ENCODE results near the gene SH3RF3.

The SH3RF3 gene

DNA sequence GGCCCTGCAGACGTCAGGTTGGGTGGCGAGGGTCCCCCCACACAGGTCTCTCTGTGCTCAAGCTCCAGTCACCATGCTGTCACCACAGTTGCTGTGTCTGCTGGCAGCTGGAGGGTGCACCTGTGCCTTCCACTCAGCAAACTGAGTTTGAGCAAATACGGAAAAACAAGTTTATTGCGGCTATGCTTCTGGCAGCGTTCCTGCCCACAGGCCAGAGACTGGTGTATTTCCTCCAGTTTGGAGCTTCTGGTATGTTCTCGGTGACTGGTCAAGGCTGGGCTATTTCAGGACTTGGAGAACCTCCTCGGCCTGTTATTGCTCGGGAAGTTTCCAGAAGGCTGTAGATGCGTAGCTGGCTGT is 352.2 kb downstream of the SH3RF3 start:
- H3K9me3 Mint-ChIP-seq (ENCODE audit: low read depth): no peaks in the 10 kb centered on the region
- H3K4me3 Mint-ChIP-seq: no peak overlapping the region
- no peaks in the 10 kb centered on the region for H3K36me3 Mint-ChIP-seq
- H3K4me1 Mint-ChIP-seq (ENCODE audit: low read depth): no peaks in the 10 kb centered on the region
- H3K27me3 Mint-ChIP-seq: no peaks in the 10 kb centered on the region
- H3K27ac Mint-ChIP-seq: no peak overlapping the region

DNA sequence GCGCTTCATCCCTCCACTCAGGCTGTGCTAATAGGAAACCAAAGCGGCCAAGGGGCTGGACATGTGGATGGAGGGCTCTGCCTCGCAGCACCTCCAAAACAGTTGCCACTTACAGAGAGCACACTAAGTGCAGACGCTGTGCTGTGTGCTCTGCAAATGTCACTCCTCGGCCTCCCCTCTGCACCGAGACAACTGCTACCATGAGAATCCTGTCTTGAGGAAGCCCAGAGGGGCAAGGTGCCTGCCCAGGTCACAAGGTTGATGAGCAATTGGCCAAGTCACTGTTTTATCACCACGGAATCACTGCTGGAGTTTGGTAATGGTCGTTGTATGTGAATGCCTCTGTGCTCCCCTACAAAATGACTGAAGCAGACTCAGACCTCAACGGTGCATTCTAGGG is 352.6 kb downstream of the SH3RF3 start:
- no peaks in the 10 kb centered on the region for H3K4me1 Mint-ChIP-seq (ENCODE audit: low read depth)
- H3K27ac Mint-ChIP-seq: no peak overlapping the region
- H3K27me3 Mint-ChIP-seq: no peaks in the 10 kb centered on the region
- H3K9me3 Mint-ChIP-seq (ENCODE audit: low read depth): no peaks in the 10 kb centered on the region
- H3K36me3 Mint-ChIP-seq: no peaks in the 10 kb centered on the region
- no peak overlapping the region for H3K4me3 Mint-ChIP-seq

DNA sequence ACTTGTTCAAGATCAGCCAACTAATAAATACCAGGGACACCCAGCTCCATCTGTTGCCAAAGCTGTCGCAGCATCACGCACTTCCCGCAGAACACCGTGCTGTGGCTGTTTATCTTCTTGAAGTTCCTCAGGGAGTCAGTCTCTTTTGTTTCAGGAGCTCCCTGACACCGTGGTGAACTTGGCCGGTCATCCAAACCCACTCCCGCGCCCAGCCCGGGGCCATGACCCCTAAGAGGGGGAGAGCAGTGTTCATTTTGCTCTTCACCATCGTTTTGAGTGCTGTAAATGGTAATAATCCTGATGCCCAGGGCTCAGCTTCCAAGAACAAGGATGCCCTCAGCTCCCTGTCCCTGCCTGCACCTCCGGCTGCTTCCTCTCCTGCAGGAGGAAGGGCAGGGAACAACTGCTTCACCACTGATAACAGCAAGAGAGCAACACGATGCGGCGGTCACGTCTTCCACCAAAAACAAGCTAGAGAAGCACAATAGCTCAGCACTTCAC is 353.4 kb downstream of the SH3RF3 start:
- H3K27me3 Mint-ChIP-seq: no peaks in the 10 kb centered on the region
- H3K9me3 Mint-ChIP-seq (ENCODE audit: low read depth): no peaks in the 10 kb centered on the region
- H3K4me3 Mint-ChIP-seq: no peak overlapping the region
- H3K27ac Mint-ChIP-seq: no peak overlapping the region
- peaks cover 3% of the 10 kb centered on the region for H3K36me3 Mint-ChIP-seq
- no peaks in the 10 kb centered on the region for H3K4me1 Mint-ChIP-seq (ENCODE audit: low read depth)

DNA sequence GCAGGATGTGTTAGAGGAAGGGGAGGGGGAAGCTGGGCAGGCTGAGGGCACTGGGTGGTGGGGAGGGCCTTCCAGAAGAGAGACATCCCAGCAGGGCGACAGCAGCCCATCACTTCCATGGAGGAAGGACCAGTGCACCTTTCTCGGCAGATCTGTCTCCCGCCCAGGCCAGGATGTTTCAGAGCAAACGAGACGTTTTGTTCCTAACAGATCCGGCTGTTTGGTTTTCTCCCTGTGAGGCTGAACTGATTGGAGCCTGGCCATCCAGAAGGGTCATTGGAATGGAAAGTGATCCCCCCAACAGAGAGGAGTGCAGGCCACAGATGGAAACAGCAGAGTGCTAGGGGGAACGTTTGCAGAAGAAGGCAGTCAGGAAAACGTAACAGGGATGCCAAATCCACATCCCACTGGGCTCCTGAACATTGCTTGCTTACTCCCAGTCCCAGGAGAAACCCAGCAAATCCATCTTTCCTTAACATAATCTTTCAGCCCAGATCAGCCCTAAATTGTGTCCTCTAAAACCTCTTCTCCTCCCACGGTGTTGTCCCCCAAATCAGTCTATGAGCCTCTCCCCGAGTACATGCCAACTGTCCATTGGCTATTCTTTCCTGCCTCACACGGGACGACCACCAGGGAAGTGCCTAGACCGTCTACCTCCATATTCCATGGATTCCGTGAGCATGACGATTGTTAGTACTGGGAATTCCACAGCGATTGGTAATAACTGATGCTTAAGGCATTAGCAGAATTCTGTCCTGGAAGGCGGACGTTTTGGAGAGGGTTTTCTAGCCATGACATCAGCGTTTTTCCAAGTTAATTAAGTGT is 357.9 kb downstream of the SH3RF3 start:
- Mint-ChIP-seq H3K4me1 (ENCODE audit: low read depth) (no peaks in the 10 kb centered on the region), H3K9me3 (ENCODE audit: low read depth) (no peaks in the 10 kb centered on the region), H3K27ac (no peak overlapping the region), H3K36me3 (peaks cover 3% of the 10 kb centered on the region), H3K4me3 (no peak overlapping the region), H3K27me3 (no peaks in the 10 kb centered on the region)

DNA sequence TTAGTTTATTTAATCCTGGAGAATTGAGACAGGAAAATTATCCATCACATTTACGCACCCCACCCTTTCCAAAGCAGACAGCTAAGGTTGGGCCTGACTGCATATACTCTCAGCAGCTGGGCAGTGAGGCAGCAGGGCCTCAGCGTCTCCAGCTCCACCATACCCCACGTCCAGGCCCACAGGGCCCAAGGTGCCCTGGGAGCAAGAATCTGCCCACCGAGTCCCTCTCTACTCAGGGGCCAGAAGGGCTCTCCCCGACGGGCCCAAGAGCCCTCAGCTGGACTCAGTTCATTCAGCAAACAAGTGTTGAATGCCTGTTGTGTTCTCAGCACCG is 358.5 kb downstream of the SH3RF3 start:
- no peaks in the 10 kb centered on the region for H3K9me3 Mint-ChIP-seq (ENCODE audit: low read depth)
- H3K4me3 Mint-ChIP-seq: no peak overlapping the region
- H3K27me3 Mint-ChIP-seq: no peaks in the 10 kb centered on the region
- H3K4me1 Mint-ChIP-seq (ENCODE audit: low read depth): no peaks in the 10 kb centered on the region
- H3K36me3 Mint-ChIP-seq: peaks cover 3% of the 10 kb centered on the region
- no peak overlapping the region for H3K27ac Mint-ChIP-seq

DNA sequence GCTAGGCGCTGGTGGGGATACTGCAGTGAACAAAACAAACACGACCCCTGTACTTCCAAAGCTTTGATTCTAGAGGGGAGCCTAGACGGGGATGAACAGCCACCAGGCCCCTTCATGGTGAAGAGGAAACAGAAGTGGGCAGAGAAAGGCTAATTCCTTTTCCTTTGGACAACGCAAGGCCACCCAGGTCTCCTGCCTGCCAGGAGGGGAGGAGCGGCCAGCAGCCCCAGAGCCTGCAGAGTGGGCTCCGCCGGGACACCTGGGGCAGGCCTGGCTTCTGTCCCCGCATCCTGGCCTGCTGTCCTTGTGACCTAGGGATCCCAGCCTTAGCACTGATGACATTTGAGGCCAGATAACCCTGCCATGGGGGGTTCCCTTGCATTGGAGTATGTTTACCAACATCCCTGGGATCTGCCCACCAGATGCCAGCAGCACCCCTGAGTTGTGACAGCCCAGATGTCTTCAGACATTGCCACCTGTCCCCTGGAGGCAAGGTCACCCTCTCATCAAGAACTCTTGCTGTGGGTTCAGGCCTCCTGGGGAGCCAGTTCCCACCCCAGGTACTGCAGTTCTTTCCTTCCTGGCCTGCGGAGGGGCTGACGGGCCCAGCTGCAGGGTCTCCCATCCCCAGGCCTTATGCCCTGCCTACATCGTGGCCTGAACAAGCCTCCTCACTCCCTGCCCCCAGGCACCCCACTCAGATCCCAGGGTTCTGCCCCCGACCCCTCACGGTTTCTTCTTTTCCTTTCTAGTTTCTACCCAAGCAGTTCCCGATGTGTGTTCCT is 359.1 kb downstream of the SH3RF3 start:
- Mint-ChIP-seq H3K27ac (no peak overlapping the region), H3K4me3 (no peak overlapping the region), H3K9me3 (ENCODE audit: low read depth) (no peaks in the 10 kb centered on the region), H3K36me3 (peaks cover 3% of the 10 kb centered on the region), H3K4me1 (ENCODE audit: low read depth) (no peaks in the 10 kb centered on the region), H3K27me3 (no peaks in the 10 kb centered on the region)

DNA sequence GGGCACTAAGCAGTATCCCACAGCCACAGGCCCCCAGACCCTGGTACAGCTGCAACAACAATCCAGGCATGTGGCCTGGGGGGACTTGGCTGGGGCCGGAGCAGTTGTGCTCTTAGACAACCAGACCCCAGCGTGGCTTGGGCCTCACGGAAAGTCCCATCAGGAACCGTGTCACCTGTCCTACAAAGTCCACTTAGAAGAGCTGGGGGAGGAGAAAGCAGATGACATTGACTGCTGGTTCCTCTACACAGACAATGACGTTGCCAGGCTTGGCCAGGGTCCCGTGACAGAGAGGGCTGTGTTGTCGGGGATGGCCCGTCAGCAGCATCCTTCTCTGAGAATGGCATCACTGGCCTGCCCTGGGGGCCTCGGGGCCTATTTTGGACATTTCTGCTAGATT is 360.3 kb downstream of the SH3RF3 start:
- Mint-ChIP-seq H3K4me3 (no peak overlapping the region), H3K4me1 (ENCODE audit: low read depth) (no peaks in the 10 kb centered on the region), H3K36me3 (peaks cover 3% of the 10 kb centered on the region), H3K9me3 (ENCODE audit: low read depth) (no peaks in the 10 kb centered on the region), H3K27ac (no peak overlapping the region), H3K27me3 (no peaks in the 10 kb centered on the region)

DNA sequence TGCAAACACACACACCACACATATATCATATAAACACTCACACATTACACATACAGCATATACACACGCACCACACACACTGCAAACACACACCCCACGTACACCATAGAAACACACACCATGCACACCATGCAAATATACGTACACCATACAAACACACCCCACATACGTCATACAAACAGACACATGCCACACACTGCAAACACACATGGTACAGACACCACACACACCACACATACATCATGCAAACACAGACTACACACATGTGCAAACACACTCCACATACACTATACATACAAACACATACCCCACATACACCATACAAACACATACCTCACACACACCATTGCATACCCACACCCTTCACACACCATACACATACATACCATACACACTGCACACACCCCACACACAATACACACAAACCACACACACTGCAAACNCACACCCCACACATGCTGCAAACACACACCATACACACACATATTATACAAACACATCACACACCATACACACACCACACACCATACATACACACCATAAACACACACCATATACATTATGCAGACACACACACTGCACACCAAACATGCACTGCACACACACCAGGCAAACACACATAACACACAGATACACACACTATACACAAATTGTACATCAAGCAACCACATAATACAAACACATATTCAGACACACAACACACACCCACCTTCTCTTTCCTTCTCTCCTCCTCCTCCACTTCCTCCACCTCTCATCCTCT is 364.4 kb downstream of the SH3RF3 start:
- no peak overlapping the region for H3K4me3 Mint-ChIP-seq
- no peaks in the 10 kb centered on the region for H3K4me1 Mint-ChIP-seq (ENCODE audit: low read depth)
- no peak overlapping the region for H3K27ac Mint-ChIP-seq
- peaks cover 2% of the 10 kb centered on the region for H3K36me3 Mint-ChIP-seq
- no peaks in the 10 kb centered on the region for H3K27me3 Mint-ChIP-seq
- peaks cover 3% of the 10 kb centered on the region for H3K9me3 Mint-ChIP-seq (ENCODE audit: low read depth)

DNA sequence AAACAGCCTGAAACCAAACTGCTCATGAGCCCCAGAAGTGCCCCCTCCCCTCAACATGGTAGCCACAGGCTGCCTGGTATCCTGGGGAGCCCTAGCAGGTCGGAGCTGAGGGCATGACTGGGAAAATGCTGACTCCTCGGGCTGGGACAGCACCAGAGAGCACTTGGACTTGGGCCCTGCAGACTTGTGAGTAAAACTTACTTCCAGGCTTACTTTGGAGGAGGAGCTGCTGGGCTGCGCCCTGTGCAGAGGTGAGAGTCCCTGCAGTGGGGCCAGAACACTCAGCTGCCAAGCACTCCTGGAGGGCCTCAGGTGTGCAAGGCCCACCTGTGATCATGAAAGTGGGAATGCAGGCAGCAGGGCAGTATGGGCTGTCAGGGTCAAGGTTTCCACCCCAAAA is 365.3 kb downstream of the SH3RF3 start:
- Mint-ChIP-seq H3K9me3 (ENCODE audit: low read depth) (peaks cover 3% of the 10 kb centered on the region), H3K27ac (no peak overlapping the region), H3K4me3 (no peak overlapping the region), H3K4me1 (ENCODE audit: low read depth) (no peaks in the 10 kb centered on the region), H3K36me3 (peaks cover 2% of the 10 kb centered on the region), H3K27me3 (no peaks in the 10 kb centered on the region)

DNA sequence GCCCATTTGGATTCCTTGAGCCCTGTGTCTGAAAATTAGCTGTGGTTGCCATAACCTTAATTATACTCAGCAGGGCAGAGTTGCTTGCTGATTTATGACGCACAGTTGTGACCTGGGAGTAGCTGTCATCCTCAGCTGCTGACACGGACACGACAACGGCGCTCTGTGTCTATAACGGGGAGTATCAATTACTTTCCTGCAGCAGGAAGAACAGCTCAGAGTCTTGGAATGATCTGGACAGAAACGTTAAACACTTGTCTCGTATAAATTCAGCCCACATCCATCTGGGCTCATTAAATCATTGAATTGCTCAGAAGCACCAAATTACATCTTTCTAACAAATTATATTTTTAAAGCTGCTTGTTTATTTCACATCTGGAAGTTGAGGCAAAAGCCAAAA is 368.5 kb downstream of the SH3RF3 start:
- Mint-ChIP-seq H3K4me3 (no peak overlapping the region), H3K4me1 (ENCODE audit: low read depth) (no peaks in the 10 kb centered on the region), H3K9me3 (ENCODE audit: low read depth) (peaks cover 3% of the 10 kb centered on the region), H3K36me3 (peaks cover 2% of the 10 kb centered on the region), H3K27me3 (no peaks in the 10 kb centered on the region), H3K27ac (no peak overlapping the region)

DNA sequence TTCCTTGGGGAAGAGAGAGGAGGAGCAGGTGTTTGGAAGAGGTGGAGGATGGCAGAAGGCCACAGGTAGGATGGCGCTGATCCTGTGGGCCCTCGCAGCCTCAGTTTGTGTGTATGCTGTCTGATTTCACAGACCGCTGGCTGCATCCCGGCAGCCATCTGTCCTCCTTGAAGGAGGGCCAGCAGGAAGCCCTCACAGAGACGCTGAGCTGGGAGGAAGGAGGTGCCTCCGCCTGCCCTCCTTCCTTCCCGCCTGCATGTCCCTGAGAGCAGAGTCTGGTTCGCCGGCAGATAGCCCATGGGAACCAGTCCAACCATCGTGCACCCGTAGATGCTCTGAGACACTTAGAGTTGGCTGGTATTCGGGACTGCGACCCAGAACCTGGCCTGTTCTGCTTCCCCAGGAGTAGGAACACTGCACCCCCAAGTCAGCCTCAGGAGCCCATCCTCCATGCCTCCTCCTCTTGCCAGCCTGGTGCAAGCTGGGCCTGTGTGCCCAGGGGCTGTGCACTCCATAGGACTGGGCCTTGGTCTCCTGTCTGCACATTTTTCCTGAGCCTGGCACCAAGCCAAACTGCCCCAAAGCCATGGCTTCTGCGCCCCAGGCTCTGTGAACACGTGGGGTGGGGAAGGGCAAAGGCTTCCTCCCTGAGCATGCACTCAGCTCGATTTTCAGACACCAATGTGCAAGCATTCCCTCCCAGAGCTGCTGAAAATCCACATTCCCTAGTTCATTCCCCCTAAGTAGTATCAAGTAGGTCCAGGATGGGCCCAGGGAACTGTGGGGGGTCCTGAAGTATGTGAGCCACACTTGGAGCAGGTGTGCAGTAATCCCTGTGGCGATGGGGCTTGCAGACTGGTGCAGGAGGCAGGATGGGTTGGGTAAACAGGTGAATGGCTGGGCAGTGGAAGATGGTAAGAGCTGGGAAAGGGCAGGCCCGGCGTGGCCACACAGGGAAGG is 369.2 kb downstream of the SH3RF3 start:
- Mint-ChIP-seq H3K4me3 (no peak overlapping the region), H3K27ac (no peak overlapping the region), H3K27me3 (no peaks in the 10 kb centered on the region), H3K9me3 (ENCODE audit: low read depth) (peaks cover 3% of the 10 kb centered on the region), H3K36me3 (peaks cover 2% of the 10 kb centered on the region), H3K4me1 (ENCODE audit: low read depth) (no peaks in the 10 kb centered on the region)

DNA sequence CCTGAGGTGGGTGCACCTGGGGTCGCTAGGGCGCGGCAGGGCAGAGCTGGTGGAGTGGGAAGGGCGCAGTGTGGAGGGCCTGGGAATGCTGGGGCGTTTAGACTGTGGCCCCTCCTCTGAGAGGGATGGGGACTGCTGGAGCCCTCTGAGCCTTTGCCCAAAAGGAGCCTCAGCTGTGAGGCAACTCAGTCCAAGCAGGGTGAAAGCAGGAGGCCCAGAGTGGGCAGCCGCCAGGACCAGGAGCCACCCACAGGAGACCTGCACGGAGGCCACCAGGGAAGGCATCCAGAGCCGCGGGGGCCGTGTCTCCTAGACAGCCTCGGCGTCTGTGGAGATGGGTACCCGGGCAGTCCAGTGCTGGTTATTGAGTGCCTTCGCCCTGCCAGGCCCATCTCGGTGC is 369.9 kb downstream of the SH3RF3 start:
- no peak overlapping the region for H3K27ac Mint-ChIP-seq

DNA sequence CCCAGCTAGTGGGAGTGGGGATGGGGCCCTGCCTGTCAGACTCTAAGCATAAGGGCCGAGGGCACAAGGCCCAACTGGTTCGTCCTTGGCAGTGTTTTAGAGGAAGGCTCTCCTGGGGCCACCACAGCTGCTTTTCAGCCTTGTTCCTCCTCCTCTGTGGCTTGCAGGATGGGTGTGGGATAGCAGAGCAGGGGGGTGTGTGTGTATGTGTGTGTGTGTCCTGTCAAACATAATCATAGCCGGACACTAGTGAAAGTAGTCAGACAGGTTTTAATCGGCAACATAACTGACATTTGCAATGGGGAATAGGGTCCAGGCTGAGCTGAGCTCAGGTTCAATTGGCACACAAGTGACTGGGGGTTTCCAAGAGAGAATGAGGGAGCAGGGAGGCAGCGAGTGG is 370.6 kb downstream of the SH3RF3 start:
- no peaks in the 10 kb centered on the region for H3K27me3 Mint-ChIP-seq
- H3K4me3 Mint-ChIP-seq: no peak overlapping the region
- peaks cover 2% of the 10 kb centered on the region for H3K36me3 Mint-ChIP-seq
- H3K27ac Mint-ChIP-seq: no peak overlapping the region
- H3K9me3 Mint-ChIP-seq (ENCODE audit: low read depth): peaks cover 3% of the 10 kb centered on the region
- no peaks in the 10 kb centered on the region for H3K4me1 Mint-ChIP-seq (ENCODE audit: low read depth)

More for the DNA sequence above, 369.9 kb downstream of the SH3RF3 start:
- peaks cover 2% of the 10 kb centered on the region for H3K36me3 Mint-ChIP-seq
- H3K9me3 Mint-ChIP-seq (ENCODE audit: low read depth): peaks cover 3% of the 10 kb centered on the region
- no peaks in the 10 kb centered on the region for H3K27me3 Mint-ChIP-seq
- H3K4me1 Mint-ChIP-seq (ENCODE audit: low read depth): no peaks in the 10 kb centered on the region
- no peak overlapping the region for H3K4me3 Mint-ChIP-seq

DNA sequence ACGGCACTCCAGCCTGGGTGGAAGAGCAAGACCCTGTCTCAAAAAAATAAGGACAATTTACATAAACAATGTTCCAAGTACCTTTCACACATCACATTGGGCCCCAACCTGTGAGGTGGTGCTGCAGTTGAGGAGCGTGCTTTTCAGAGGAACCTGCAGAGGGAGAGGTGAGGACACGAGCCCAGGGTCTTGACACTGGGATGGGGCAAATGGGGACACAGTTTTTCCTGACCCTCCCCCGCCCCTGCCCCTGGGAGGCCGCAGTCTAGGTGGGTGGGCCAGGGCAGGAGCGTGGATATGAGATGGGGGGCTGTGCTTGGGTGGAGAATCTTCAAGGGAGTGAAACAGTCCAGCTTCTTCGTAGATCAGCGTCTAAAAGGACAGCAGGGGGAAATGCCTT is 371.9 kb downstream of the SH3RF3 start:
- H3K27me3 Mint-ChIP-seq: no peaks in the 10 kb centered on the region
- H3K4me1 Mint-ChIP-seq (ENCODE audit: low read depth): no peaks in the 10 kb centered on the region
- H3K4me3 Mint-ChIP-seq: no peak overlapping the region
- no peak overlapping the region for H3K27ac Mint-ChIP-seq
- H3K36me3 Mint-ChIP-seq: peaks cover 2% of the 10 kb centered on the region
- H3K9me3 Mint-ChIP-seq (ENCODE audit: low read depth): peaks cover 3% of the 10 kb centered on the region
